ENCODE results near the gene PCTP. TPM values are rescaled to one million over a fixed set of nuclear protein-coding genes. Genes with fewer than 3 reads are reported as not detected.

The PCTP gene
- total and polyA plus RNA-seq, 9 of the 15 experiments (the other 6 are each of a cell fraction or from before 2014, with no cell fraction given), result 10.9 to 62.3 (median 41.2) TPM

- H3K9ac ChIP-seq (ENCODE audit: insufficient read depth in 1 of 2, low read depth in 2 of 2, low read length in 2 of 2), result no peak overlapping the region
- DNase-seq (ENCODE audit: extremely low read depth in 1 of 4, low spot score in 3 of 4), result no peak
- ATAC-seq, result no peak
- H3K27me3 ChIP-seq (ENCODE audit: control insufficient read depth in 2 of 2, insufficient read depth in 2 of 2, low read length in 2 of 2), result no peaks in the 10 kb centered on the region
- no peaks in the 10 kb centered on the region for H3K4me1 ChIP-seq (replicated peaks in 1 of 2; ENCODE audit: control insufficient read depth in 2 of 2, insufficient read depth in 2 of 2, low read length in 2 of 2)
- POLR2A ChIA-PET, result interaction anchor here (0.9 to 1.5 kb wide), 4 partner anchors 11 to 197 kb away, joined by 4 to 6 read pairs (median 5); no protein-coding TSS in a partner anchor
- intact Hi-C loops (cut with micrococcal nuclease) (loop anchor here (10.0 kb wide), 1 partner anchor 55 kb away; no protein-coding TSS in a partner anchor), in situ Hi-C loops (cut with MboI) (loop anchor here (5.0 kb wide), 1 partner anchor 47 kb away; the partner anchor contains the start of gene TMEM100)
- TF ChIP-seq ZNF740 (CRISPR knock-in tag; IDR thresholded peaks at IDR 0.05) (no peak), ZNF740 (tag; IDR thresholded peaks at IDR 0.05) (no peak), CTCF (IDR thresholded peaks at IDR 0.05 in 2 of 3, conservative IDR thresholded peaks at IDR 0.05 in 1 of 3; ENCODE audit: insufficient read depth in 2 of 3, low read depth in 1 of 3, low read length in 3 of 3) (no peak), ARHGAP35 (IDR thresholded peaks at IDR 0.05; ENCODE audit: partially characterized antibody) (no peak), TRIM24 (IDR thresholded peaks at IDR 0.05) (no peak), SAP30 (IDR thresholded peaks at IDR 0.05; ENCODE audit: borderline replicate concordance, insufficient read depth, low read depth, low read length, poor library complexity, severe bottlenecking) (no peak), ZNF57 (CRISPR knock-in tag; IDR thresholded peaks at IDR 0.05) (no peak), CBX2 (IDR thresholded peaks at IDR 0.05; ENCODE audit: insufficient read depth, low read length, poor library complexity, severe bottlenecking) (no peak), ZNF778 (CRISPR knock-in tag; IDR thresholded peaks at IDR 0.05) (no peak), ZNF586 (CRISPR knock-in tag; conservative IDR thresholded peaks at IDR 0.05) (no peak), HMG20B (CRISPR knock-in tag; IDR thresholded peaks at IDR 0.05) (no peak), JUND (IDR thresholded peaks at IDR 0.05; ENCODE audit: borderline replicate concordance, low read depth, low read length) (no peak), JUND (tag; IDR thresholded peaks at IDR 0.05; ENCODE audit: borderline replicate concordance, low read depth, low read length) (no peak), CEBPG (CRISPR knock-in tag; IDR thresholded peaks at IDR 0.05) (no peak), CEBPG (tag; conservative IDR thresholded peaks at IDR 0.05 in 1 of 2, IDR thresholded peaks at IDR 0.05 in 1 of 2) (peak; percentile 47 to 71), ZNF583 (CRISPR knock-in tag; IDR thresholded peaks at IDR 0.05) (no peak), CEBPB (tag; IDR thresholded peaks at IDR 0.05) (peak; percentile 93), PTBP1 (IDR thresholded peaks at IDR 0.05; ENCODE audit: low read depth, low read length) (no peak), MTF1 (CRISPR knock-in tag; IDR thresholded peaks at IDR 0.05; ENCODE audit: borderline replicate concordance) (no peak), LARP7 (IDR thresholded peaks at IDR 0.05) (no peak), POLR2G (IDR thresholded peaks at IDR 0.05; ENCODE audit: low read depth, low read length) (no peak)
- no peak for FAIRE-seq
- H3K4me2 ChIP-seq (ENCODE audit: insufficient read depth, low read length), result no peak overlapping the region
- H3K79me2 ChIP-seq (ENCODE audit: control insufficient read depth, insufficient read depth, low read length), result peaks cover 14% of the 10 kb centered on the region; the same call in 1 of the 3 replicates
- BruUV-seq (replicated peaks), result no TSS peak
- no peak overlapping the region for H3K4me3 ChIP-seq
- no peak overlapping the region for H3K27ac ChIP-seq (ENCODE audit: extremely low read depth, low read depth, low read length)
- CTCF ChIA-PET (ENCODE audit: low intra/inter-chr PET ratio), result interaction anchor here (0.7 to 4.2 kb wide), 4 partner anchors 27 to 243 kb away, joined by 3 to 60 read pairs (median 4); no protein-coding TSS in a partner anchor
- no peak overlapping the region for H2AFZ ChIP-seq (ENCODE audit: low read depth, low read length)
- H3K36me3 ChIP-seq (ENCODE audit: control insufficient read depth, insufficient read depth, low read length), result peaks cover 63% of the 10 kb centered on the region
- WGBS (ENCODE audit: insufficient coverage, low coverage, missing lambda C conversion rate), result 59% methylated on average over 6 of the region's 6 CpGs
- no peaks in the 10 kb centered on the region for H4K20me1 ChIP-seq (replicated peaks; ENCODE audit: control insufficient read depth, insufficient read depth, low read length)
- H3K9me1 ChIP-seq (ENCODE audit: control insufficient read depth, insufficient read depth, low read length), result no peaks in the 10 kb centered on the region
- H3K9me3 ChIP-seq (replicated peaks; ENCODE audit: control insufficient read depth, insufficient read depth, low read depth, low read length), result no peaks in the 10 kb centered on the region
Measured at GRCh38 chr17:55769625-55770000, 18.8 kb downstream of the PCTP start.
